ENCODE measurements around the gene ADCY9.

The ADCY9 gene

DNA sequence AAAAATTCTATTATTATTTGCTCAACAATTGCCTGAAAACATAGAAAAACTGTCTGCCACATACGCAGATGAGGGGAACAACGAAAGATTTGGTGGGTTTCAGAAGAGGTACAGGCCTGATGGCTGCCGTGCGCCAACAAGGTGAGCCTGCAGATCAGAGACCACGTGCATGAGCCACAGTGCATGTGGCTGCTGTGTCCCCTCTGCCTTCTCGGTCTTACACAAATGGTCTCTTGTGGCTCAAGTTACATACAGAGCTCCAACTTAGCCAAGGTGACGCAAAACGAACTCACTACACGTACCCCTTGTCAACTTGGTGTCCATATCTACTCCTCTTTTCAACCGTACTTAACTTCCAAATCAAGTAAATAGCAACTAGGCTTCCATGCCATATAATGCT lies 82.3 kb downstream of the ADCY9 start:
- no peak for DNase-seq (ENCODE audit: low read depth, low spot score)

DNA sequence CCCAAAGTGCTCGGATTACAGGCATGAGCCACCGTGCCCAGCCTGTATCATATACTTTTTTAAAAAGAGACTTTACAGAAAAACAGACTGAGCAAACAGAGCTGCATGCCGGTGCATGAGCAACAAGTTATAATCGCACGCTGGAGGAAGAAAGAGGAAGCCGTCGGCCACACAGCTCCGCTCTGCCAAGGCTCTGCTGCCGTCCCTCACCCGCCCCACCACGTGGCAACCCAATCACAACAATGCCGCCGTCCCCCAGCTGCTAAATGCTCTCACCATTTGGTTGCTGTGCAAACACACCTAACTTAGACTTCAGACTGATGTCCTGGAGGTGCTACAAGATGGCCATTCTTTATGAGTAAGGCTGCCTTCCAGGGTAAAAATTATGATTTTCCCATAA lies 83.5 kb downstream of the ADCY9 start:
- DNase-seq (ENCODE audit: low read depth, low spot score), result no peak

DNA sequence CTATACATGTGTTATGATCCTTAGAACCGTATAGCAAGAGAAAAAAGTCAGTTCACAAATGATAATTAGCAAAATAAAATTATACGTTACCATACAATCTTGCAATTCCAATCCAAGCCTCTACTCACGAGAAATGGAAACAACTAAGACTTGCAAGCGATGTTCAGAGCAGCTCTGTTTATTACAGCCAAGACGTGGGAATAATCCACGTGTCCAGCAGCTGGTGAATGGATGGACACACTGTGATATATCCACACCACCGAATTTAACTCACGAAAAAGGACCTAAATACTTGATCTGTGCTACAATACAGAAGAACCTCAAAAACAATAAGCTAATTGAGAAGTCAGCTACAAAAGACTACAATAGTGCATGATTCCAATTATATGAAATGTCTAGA lies 88.1 kb downstream of the ADCY9 start:
- no peak for DNase-seq (ENCODE audit: low read depth, low spot score)

DNA sequence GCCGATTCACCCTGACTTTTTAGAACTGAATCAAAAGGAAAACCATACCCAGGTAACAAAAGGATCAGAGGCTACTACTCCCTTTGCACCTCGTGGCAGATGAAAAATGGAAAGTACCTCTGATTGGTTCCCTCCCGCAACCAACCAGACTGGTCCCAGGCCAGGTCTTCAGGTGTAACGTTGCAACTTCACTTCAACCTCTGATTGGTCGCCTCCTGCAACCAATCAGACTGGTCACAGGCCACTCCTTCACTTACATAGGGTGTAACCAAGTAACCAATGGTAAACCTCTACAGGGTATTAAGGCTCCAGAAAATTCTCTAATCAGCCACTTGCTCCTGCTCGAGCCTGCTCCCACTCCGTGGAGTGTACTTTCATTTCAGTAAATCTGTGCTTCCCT lies 89.4 kb downstream of the ADCY9 start:
- peak; percentile 52 for DNase-seq (ENCODE audit: low read depth, low spot score)

DNA sequence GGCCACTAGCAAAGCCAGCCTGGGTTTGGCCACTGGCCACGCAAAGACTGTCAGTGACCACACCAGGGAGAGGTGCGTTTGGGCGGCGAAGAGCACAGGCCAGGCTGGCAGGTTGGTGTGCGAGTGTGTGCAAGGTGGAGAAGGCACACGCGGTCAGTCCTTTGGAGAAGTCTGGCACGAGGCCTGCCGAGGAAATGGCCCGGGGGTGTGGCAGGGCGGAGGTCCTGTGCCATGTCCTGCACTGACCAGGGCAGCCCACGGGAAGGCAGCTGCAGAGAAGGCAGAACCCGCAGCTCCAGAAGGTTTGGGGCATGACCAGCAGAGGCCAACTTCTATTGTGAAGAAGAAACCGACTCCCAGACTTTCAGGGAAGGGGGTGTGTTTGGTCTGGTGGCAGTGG lies 90.8 kb downstream of the ADCY9 start:
- DNase-seq (ENCODE audit: low read depth, low spot score), result no peak

DNA sequence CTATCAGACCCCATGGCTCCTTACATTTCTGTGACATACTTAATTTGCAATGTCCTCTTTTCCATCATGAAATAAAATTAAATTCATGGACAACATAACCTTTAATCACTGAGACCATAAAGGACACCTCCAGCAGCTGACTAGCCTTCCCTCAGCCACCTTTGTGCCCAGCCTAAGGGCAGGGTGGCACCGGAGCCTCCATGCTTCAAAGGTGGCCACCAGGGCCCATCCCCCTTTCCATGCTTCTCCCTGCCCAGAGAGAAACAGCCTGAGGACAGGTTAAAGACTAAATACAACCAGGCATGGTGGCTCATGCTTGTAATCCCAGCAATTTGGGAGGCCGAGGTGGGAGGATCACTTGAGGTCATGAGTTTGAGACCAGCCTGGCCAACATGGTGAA lies 94.3 kb downstream of the ADCY9 start:
- no peak for DNase-seq (ENCODE audit: low read depth, low spot score)

DNA sequence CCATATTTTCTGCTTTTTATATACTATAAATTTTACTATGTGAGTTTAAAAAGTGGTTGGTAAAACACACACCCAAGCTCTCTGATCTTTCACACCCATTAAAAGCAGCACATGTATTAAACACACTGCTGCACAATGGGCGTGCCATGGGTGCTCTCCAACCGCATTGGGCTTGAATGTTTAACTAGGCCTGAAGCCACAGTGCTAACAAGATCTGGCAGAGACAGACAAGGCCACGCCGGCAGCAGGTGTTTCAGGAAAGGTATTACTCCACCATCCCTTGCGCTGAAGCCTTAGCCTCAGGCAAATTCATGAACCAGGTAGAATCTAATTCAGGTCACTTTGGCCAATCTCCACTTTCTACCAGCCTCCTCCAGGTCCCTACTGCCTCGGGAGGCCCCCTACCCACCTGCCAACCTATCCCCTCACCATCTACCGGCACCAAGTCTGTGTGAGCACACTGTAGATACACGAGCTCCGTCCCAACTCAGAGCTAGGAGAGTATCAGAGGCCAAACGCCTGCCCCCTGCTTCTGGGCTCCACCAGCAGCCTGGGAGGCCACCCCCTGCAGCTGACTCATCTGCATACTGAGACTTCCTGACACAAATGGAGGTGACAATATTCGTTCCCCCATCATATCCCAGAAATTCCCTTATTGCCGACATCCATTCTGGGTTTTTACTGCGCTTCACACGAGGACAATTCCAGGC lies 95.0 kb downstream of the ADCY9 start:
- no peak for DNase-seq (ENCODE audit: low read depth, low spot score)

DNA sequence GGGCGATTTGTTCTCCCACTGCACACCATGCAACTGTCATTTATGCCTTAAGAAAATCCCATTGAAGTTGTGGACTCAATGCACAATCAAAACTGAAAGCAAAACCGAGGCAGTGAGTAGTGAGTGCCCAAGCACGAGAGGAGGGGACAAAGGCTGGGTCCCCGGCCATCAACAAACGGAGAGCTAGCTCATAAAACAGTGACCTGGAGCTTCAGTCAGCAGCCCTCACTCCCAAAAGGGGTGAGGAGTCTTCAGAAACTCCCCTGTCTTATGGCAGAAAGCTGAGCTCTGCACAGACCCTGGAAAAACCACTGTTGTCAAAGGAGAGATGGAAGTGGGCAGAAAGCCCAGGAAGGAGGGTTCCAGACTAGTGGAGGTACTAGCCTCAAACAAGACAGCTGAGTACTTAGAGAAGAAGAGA lies 96.9 kb downstream of the ADCY9 start:
- DNase-seq (ENCODE audit: low read depth, low spot score), result no peak

DNA sequence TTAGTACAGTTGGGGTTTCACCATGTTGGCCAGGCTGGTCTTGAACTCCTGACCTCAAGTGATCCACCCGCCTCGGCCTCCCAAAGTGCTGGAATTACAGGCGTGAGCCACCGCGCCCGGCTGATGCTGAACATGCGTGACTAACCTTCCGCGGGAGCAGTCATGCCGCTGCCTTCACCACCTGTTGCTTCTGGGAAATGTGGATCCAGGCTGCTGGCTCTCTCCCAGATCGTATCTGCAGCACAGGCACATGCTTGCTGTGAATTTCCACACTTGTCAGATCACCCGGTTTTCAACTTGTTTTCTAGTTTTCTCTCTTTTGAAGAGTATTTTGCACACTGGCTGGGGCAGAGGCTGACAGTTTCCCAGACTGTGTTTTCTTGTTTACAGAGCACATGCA lies 97.9 kb downstream of the ADCY9 start:
- DNase-seq (ENCODE audit: low read depth, low spot score), result no peak

DNA sequence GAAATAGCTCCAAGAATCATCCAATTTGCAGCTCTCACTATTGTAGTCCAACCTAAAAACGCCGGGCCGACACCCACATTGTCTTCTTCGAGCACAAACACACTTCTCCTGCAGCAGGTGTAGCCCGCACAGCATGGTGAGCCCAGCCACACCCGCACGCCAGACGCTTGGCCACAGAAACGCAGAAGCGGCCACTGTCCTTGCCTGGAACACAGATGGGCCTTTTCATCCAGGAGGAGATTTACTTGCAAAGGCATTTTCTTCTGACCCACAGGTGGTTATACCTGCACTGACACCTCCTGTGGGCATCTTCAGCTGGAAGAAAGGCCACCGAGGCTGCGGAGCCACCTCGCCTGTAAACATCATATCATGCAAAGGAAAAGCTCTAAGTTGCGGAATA lies 98.4 kb downstream of the ADCY9 start:
- no peak for DNase-seq (ENCODE audit: low read depth, low spot score)

DNA sequence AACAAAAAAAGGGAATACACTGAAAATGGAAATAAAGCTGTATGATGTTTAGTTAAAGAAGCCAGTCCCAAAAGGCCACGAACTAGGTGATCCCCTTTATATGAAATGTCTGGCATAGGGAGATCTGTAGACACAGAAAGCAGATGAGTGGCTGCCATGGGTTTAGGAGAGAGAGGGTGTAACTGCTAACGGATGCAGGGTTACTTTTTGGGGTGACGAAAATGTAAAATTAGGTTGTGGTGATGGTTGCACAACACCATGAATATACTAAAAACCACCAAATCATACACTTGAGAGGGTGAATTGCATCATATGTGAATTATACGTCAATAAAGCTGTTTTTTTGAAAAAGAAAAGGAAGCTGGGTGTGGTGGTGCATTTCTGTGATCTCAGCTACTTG lies 99.6 kb downstream of the ADCY9 start:
- DNase-seq (ENCODE audit: low read depth, low spot score), result no peak

DNA sequence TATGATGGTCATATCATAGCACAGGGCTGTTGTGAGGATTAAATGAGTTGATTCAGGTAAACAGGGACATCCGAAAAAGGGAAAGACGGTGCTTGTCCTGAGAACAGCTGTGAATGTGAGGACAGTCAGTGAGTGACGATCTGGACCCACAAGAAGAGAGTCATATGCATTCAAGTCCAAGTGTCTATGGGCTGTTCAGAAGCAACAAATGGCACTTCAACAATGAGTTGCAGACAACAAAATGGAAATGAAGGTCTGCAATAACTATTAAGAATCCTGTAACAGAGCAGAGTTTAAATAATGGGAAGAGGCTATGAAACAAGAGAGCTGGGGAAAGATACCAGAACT lies 100.3 kb downstream of the ADCY9 start:
- DNase-seq (ENCODE audit: low read depth, low spot score), result no peak

DNA sequence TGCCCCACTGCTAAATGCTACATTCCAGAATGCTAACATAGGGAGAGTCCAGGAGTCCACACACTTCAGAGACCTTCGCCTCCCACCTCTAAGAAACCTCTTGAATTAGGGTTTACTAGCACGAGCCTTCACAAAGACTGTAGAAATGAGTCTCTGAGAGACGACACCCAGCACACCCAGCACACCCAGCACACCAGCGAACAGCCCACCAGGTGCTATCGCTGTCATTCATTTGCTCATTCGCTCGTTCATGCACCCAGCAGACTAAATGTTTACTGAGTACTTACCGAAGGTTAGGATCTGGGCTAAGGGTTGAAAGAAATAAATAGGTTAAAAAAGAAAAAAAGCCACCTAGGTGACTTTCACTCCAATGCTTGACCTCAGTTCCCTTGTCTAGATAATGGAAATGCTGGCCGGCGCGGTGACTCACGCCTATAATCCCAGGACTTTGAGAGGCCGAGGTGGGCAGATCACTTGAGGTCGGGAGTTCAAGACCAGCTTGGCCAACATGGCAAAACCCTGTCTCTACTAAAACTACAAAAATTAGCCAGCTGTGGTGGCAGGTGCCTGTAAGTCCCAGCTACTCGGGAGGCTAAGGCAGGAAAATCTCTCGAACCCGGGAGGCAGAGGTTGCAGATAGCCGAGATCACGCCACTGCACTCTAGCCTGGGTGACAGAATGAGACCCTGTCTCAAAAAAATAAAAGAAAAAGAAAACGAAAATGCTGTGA lies 100.8 kb downstream of the ADCY9 start:
- no peak for DNase-seq (ENCODE audit: low read depth, low spot score)

DNA sequence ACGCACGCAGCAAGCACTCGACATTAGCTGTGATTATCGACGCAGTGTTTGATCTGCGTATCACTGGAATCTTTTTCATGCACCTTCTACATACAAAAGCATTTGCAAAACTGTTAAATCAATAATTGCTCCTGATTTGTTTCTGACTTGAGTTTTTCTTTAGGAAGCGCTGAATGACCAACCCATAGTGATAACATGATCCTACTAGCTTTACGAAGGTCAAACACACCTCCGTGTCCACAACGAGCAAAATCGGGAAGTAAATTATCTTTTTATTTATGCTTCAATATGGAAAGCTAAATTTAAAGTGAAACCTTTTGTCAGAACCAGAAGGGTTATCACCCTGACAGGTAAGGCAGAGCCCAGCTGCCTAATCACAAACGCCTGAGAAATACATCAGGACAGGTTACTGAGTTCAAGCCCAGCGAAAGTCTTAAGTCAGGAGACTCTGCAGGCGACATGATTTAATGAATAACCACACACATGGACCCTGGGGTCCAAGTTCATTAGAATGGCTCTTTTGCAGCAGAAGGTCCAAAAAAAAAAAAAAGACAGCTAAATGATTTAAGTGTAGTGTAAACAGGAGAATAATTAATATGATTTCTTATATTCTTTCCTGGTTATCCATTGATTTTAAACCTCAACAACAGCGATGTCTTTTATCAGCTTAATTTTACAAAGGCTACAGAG lies 104.2 kb downstream of the ADCY9 start:
- DNase-seq (ENCODE audit: low read depth, low spot score), result no peak

DNA sequence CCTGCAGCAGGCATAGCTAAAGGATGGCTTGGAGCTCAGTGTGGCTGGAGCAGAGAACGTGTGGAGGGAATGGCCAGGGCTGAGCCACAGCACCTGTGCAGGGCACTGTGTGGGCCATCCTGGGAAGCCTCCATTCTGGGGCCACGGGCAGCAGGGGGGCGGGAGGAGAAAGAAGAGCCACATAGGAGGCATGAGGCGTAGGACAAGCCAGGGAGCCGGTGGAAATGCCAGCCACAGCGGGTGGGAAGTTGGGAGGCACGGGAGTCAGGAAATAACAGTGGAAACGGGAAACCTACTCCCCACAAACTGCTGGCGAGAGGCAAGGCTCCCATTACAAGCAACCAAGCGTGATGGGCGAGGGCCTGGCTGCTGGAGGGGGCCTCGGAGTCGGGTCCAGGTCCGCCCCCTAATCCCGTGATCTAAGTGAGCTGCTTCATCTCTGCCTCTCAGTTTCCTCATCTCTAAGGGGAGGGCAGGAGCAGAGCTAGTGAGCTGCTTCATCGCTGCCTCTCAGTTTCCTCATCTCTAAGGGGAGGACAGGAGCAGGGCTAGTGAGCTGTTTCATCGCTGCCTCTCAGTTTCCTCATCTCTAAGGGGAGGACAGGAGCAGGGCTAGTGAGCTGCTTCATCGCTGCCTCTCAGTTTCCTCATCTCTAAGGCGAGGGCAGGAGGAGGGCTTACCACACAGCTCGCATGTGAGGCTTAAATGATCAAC lies 104.9 kb downstream of the ADCY9 start:
- no peak for DNase-seq (ENCODE audit: low read depth, low spot score)

DNA sequence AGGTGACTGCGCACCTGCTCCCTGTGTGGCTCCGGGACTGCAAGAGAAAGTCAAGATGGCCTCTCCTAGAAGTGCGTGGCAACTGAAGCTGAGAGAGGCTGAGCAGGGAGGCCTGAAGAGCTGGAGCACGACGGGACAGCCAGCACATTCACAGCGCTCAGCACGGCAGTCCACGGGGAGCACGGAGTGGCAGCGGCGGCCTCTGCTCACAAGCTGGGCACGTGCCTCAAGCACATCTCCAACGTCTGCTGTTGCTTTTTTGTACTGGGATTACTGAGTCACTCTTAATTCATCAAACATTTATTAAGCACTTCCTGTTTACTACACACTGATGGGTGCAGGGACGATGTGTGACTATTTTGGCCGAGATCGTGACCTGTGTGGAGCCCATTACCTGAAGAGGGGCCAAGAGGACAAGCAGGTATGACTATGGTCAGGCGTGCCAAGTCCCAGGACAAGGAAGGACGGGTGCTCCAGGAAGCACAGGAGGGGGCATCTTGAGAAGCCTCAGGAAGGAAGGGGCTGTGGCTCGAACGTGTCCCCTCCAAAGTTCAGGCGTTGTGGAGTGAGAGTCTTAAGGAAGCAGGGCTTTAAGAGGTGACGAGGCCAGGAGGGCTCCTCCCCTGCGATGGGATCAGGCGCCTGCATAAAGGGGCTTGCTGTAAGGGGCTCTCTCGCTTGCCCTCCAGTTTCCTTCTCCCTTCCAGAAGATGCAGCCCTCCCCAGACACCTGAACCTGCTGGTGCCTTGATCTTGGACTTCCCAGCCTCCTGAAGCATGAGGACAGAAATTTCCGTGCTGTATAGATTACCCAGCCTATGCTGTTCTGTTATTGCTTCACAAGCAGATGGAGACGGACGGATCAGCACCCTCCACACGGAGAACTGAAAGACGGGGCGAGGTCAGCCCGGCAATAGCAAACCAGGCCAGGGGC lies 105.8 kb downstream of the ADCY9 start:
- DNase-seq (ENCODE audit: low read depth, low spot score), result no peak

DNA sequence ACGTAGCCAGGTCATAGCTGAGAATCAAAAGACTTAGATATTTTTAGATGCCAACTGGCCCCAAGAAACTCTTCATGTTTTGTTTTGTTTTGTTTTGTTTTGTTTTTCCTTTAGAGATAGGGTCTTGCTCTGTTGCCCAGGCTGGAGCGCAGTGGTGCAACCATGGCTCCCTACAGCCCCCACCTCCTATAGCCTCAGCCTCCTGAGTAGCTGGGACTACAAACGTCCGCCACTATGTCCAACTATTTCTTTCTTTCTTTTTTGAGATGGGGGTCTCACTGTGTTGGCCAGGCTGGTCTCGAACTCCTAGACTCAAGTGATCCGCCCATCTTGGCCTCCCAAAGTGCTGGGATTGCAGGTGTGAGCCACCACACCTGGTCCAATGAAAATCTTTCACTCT lies 107.1 kb downstream of the ADCY9 start:
- DNase-seq (ENCODE audit: low read depth, low spot score), result no peak

DNA sequence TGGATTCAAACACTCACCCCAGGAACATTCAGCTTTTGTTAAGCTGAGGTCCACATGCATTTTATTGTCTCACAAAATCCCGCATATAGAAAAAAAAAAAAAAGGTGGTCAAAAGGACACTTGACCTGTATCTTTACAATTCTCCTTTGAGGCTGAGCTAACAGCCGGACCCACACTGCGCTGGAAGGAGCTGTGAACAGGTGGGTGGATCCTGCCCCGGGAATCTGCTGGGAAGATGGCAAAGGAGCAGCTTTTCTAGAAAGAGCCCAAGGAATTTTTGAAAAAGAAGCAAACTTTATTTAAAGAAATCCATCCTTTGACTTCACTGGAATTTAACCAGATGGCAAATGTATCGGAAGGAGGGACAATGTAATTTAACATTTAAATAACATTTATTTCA lies 108.1 kb downstream of the ADCY9 start:
- no peak for DNase-seq (ENCODE audit: low read depth, low spot score)

DNA sequence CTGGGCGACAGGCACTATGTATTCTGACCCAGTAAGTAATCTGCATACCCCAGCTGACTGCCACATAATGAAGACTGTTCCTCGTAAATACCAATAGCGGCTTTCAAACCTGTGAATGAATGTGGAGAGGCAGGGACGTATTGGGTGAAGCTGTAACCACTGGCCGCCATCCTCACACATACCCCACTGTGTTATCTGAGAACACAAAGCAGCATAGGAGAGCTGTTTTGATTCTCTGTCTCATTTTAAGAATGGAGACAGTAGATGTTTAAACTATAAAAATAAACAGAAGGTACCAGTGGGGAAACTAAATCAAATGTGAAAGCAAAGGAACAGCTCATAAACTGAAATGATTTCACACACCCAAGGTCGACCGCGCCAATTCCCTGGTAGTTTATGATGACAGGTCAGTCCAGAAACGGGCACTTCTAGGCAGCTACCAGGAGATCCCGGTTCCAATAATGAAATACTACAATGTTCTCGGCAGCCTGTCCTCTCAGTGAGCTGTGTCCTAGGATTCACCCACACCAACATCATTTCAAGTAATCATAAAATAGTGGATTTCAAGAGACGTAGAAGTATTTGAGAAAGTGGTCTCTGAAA lies 109.7 kb downstream of the ADCY9 start:
- no peak for DNase-seq (ENCODE audit: low read depth, low spot score)

DNA sequence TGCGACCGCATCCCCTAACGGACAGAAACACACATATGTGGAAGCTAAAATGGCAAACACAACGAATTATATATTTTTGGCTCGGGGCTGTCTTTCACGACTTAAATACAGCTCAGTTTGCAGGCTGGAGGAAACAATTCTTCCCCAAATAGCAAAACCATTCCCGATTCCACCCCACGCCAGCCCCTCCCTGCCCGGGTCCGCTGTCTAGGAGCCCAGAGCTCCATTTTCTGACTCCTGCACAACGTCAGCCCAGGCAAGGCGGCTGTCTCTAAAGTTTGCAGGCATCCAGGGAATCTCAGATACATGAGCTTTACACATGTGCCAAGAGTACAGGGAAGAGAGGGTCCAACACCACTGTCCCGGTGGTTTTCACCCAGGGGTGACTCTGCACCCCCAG lies 110.5 kb downstream of the ADCY9 start:
- no peak for DNase-seq (ENCODE audit: low read depth, low spot score)

DNA sequence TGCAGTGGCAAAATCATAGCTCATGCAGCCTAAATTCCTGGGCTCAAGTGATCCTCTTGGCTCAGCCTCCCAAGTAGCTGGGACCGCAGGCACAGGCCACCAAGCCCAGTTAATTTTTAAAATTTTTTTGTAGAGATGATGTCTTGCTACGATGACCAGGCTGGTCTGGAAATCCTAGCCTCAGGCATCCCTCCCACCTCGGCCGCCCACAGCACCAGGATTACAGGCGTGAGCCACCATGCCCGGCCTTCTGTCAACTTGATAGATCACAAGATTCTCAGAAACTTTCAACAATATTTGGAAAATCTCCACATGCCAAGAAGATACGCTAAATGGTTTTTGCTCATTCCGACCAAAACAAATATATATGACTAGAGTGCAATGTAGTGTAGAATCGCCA lies 111.0 kb downstream of the ADCY9 start:
- DNase-seq (ENCODE audit: low read depth, low spot score), result no peak

Measured in iPS DF 19.7 (cell line).